ENCODE measurements around the gene TCERG1L.

The TCERG1L gene

GRCh38 chr10:131311661-131312477 is at the start of gene TCERG1L:
Gene TCERG1L (minus strand): TSS chr10:131311721. CDS start chr10:131311635, 86 bp downstream.
- no peak for TF ChIP-seq CTCF (IDR thresholded peaks at IDR 0.05)
- DNase-seq (ENCODE audit: low spot score): no peak
- Histone ChIP-seq H3K4me3 (peak within 1 kb of the TSS; percentile 47), H3K27ac (no peak within 1 kb of the TSS)

GRCh38 chr10:131358741-131359442 is 47.4 kb upstream of the TCERG1L start:
- no peak overlapping the region for H3K27ac ChIP-seq
- no peak for DNase-seq (ENCODE audit: low spot score)
- no peak for TF ChIP-seq CTCF (IDR thresholded peaks at IDR 0.05)
- H3K4me3 ChIP-seq: no peak overlapping the region

GRCh38 chr10:131356442-131356841 is 44.9 kb upstream of the TCERG1L start:
- no peak overlapping the region for H3K4me3 ChIP-seq

GRCh38 chr10:131355881-131356280 is 44.4 kb upstream of the TCERG1L start:
- Histone ChIP-seq H3K4me3 (no peak overlapping the region), H3K27ac (no peak overlapping the region)
- no peak for TF ChIP-seq CTCF (IDR thresholded peaks at IDR 0.05)
- no peak for DNase-seq (ENCODE audit: low spot score)

More at GRCh38 chr10:131356442-131356841, 44.9 kb upstream of the TCERG1L start:
- H3K27ac ChIP-seq: no peak overlapping the region
- DNase-seq (ENCODE audit: low spot score): no peak
- no peak for TF ChIP-seq CTCF (IDR thresholded peaks at IDR 0.05)

GRCh38 chr10:131355056-131355455 is 43.5 kb upstream of the TCERG1L start:
- H3K4me3 ChIP-seq: no peak overlapping the region
- H3K27ac ChIP-seq: no peak overlapping the region
- DNase-seq (ENCODE audit: low spot score): no peak
- TF ChIP-seq CTCF (IDR thresholded peaks at IDR 0.05): no peak

GRCh38 chr10:131354380-131354779 is 42.9 kb upstream of the TCERG1L start:
- no peak overlapping the region for H3K27ac ChIP-seq
- TF ChIP-seq CTCF (IDR thresholded peaks at IDR 0.05): no peak
- H3K4me3 ChIP-seq: no peak overlapping the region
- DNase-seq (ENCODE audit: low spot score): no peak

Data from coronary artery (tissue), 2 donors.